Esophagus (tissue), 2 donors: Measurements from ENCODE around the gene ATG5. TPM values are rescaled to one million over a fixed set of nuclear protein-coding genes. Genes with fewer than 3 reads are reported as not detected.
"Not testable (repeated sequence)": the region's sequence is repeated elsewhere in the genome, so short reads cannot be mapped to it uniquely, and the experiment has no call there.

ENCODE experiments used
- H3K27ac ChIP-seq, 2 donors: one replicate each; pipeline ENCODE4 v1.5.1; 2013; ENCODE audit warnings: low read depth in 2 of 2, mild to moderate bottlenecking in 2 of 2, inconsistent platforms in 1 of 2, low read length in 1 of 2, moderate library complexity in 1 of 2
- H3K27me3 ChIP-seq, 2 donors: one replicate each; pipeline ENCODE4 v1.6.1; 2013; ENCODE audit warnings: low read length in 2 of 2, control low read depth in 1 of 2, mild to moderate bottlenecking in 1 of 2; ENCODE audit not compliant: insufficient read depth in 2 of 2, control insufficient read depth in 1 of 2
- H3K36me3 ChIP-seq, 2 donors: one replicate each; pipeline ENCODE4 v1.6.1; 2013; ENCODE audit warnings: low read length in 1 of 2; ENCODE audit not compliant: control insufficient read depth in 2 of 2, insufficient read depth in 2 of 2
- H3K4me1 ChIP-seq, 2 donors: one replicate each; pipeline ENCODE4 v1.6.1; 2013; ENCODE audit warnings: low read length in 1 of 2; ENCODE audit not compliant: control insufficient read depth in 2 of 2, insufficient read depth in 2 of 2
- H3K4me3 ChIP-seq, 2 donors: one replicate each; pipeline ENCODE4 v1.5.1; 2013; ENCODE audit warnings: low read length in 2 of 2, mild to moderate bottlenecking in 2 of 2, low read depth in 1 of 2, moderate library complexity in 1 of 2
- H3K9me3 ChIP-seq, 2 donors: one replicate each; pipeline ENCODE4 v1.6.1; 2013; ENCODE audit warnings: mild to moderate bottlenecking in 2 of 2, low read depth in 1 of 2, low read length in 1 of 2, moderate library complexity in 1 of 2; ENCODE audit not compliant: control insufficient read depth in 2 of 2, insufficient read depth in 1 of 2
- WGBS, 2 donors: extraction: QIAGEN DNeasy Blood & Tissue Kit; methylation state at CpG; one replicate each; pipeline ENCODE4 v1.1.7; 2013; 5-methylcytosine and 5-hydroxymethylcytosine counted together
- polyA plus RNA-seq, 2 donors: library from polyadenylated mRNA; stranded (reverse); fragments of 200-250 nt; gene quantifications; one replicate each; pipeline ENCODE4 v1.2.3, GENCODE V29; 2013
- donor health status: healthy with polysubstance abuse.
- donor health status: Bipolar disorder and iron deficiency.

Gene ATG5
- polyA plus RNA-seq, 2 donors = 9.1 to 12.5 TPM

DNA sequence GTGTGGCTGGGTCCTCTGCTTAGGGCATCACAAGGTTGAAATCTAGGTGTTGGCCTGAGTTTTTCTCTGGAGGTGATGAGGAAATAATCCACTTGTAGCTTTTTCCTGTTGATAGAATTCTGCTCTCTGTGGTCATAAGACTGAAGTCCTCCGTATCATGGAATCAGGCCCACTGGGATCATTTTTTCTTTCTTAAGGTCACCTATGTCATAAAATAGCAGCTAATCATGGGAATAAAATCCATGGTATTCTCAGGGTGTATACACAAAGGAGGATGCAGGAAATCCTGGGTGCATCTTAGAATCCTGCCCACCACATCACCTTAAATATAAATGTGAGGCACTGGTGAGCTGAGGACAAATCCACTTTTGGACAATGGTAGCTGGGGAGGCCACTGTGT, 166.7 kb downstream of the ATG5 start:
- H3K4me1 ChIP-seq = peaks cover 0 to 2% of the 10 kb centered on the region in 2 donors
- no peak overlapping the region for H3K4me3 ChIP-seq
- H3K36me3 ChIP-seq = no peaks in the 10 kb centered on the region
- H3K27ac ChIP-seq = no peak overlapping the region
- peaks cover 0 to 2% of the 10 kb centered on the region in 2 donors for H3K9me3 ChIP-seq
- no peaks in the 10 kb centered on the region for H3K27me3 ChIP-seq
- 66 to 93% methylated on average over 1 of the region's 1 CpG for WGBS, 2 donors

DNA sequence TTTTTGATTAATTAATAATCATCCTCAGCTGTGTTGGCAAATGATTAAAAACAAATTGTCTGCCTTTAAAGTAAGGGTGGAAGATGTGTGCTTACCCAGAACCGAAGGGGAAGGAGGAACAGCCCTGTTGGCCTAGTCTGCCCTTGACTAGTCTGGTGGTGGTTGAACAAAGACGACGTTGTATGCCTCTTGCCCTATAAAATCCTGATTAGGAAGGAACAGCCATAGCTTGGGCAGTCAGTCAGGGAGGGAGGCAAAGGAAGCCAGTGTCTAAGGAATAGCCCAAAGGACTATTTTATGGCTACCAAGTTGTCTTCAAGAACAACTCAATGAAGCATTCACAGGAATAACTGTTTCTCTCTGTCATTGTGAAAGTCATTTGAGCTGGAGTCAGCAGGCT, 168.7 kb downstream of the ATG5 start:
- 55 to 61% methylated on average over 3 of the region's 3 CpGs for WGBS, 2 donors
- Histone ChIP-seq H3K4me3 (no peak overlapping the region), H3K36me3 (no peaks in the 10 kb centered on the region), H3K4me1 (no peaks in the 10 kb centered on the region), H3K27me3 (no peaks in the 10 kb centered on the region), H3K9me3 (peaks cover 0 to 2% of the 10 kb centered on the region in 2 donors), H3K27ac (no peak overlapping the region)

DNA sequence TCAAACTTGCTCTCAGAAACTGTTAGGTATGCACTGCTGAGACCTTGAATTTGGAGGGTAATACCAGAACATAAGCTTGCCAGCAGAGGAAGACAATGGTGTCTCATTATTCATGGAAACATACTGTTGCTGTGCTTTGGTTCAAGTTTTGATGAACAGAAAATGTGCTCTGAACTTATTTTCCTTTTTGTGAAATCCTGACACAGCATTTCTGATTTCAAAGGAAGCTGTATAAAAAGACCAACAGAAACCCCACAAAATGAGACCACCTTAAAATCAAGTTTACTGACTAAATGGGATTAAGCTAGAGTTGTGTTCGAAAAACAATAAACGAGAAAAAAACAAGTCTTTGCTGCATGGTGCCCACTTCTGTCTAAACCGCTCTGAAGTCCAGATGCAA, 169.1 kb downstream of the ATG5 start:
- peaks cover 0 to 2% of the 10 kb centered on the region in 2 donors for H3K9me3 ChIP-seq
- H3K4me3 ChIP-seq = no peak overlapping the region
- no peaks in the 10 kb centered on the region for H3K36me3 ChIP-seq
- H3K4me1 ChIP-seq = no peaks in the 10 kb centered on the region
- H3K27me3 ChIP-seq = no peaks in the 10 kb centered on the region
- no peak overlapping the region for H3K27ac ChIP-seq
- 76 to 82% methylated on average over 3 of the region's 3 CpGs for WGBS, 2 donors

DNA sequence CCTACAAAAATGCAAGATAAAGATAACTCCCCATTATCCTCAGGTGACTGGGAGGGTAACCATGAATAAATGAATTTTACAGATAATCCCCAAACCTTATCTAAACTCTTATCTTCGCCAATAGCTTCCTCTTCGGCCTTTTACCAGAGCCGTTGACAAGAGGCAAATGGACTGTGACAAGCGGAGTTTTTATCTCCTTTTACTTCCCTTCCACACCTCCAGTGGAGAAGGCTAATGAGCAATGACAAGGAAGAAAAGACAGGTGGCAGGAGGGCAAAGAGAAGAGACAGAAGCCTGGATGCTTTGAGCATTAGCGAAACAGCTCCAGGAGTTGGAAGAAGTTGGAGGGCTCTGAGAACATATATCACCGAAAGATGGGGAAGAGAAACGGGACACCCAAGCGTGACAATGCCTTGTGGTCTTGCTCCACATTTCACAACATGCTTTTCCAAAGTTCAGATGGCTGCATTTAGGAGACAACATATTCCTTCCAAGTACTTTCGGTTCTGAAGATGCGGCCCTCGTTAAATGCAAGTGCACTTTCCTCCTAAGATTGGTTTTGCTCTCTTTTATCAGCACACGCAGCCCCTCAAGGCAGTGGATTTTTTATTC, 170.2 kb downstream of the ATG5 start:
- Histone ChIP-seq H3K4me1 (no peaks in the 10 kb centered on the region), H3K4me3 (no peak overlapping the region), H3K9me3 (peaks cover 0 to 2% of the 10 kb centered on the region in 2 donors), H3K27me3 (no peaks in the 10 kb centered on the region), H3K36me3 (no peaks in the 10 kb centered on the region), H3K27ac (no peak overlapping the region)
- 85 to 90% methylated on average over 12 of the region's 12 CpGs for WGBS, 2 donors

DNA sequence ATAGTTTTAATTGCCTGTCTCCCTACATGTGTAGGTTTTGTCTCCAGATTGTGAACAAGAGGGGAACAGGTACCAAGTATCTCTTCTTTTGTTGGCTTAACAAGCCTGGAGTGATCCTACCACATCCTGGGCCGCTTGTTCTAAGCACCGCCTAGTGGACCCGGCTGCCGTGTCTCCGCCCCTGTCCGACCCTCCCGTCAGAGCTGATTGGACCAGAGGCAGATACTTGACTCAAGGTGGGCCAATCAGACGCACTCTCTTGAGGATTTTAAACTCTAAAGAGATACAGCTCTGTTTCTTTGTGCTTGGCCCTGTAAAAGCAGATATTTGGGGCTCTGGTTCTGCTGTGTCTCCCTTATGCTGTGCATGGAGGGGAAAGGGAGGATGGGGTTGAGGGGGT, 171.2 kb downstream of the ATG5 start:
- WGBS, 2 donors = 93 to 97% methylated on average over 8 of the region's 8 CpGs
- Histone ChIP-seq H3K4me3 (no peak overlapping the region), H3K27me3 (no peaks in the 10 kb centered on the region), H3K4me1 (no peaks in the 10 kb centered on the region), H3K36me3 (no peaks in the 10 kb centered on the region), H3K27ac (no peak overlapping the region), H3K9me3 (peaks cover 0 to 2% of the 10 kb centered on the region in 2 donors)

DNA sequence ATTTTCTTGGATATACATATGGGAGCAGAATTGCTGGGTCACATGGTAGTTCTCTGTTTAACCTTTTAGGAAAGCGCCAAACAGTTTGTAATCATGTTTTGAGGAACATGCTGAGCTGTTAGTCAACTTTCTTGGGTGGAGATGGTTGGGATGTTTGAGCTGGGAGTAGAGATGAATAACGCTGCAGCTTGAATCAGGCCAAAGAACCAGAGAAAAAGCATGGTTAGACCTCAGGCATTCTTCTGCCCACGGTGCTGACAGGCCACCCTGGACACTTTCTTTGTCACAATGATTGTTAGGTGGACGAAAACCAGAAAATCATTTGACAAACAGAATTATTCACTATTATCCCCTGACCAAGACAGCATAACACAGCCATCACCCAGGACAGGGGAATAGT, 172.6 kb downstream of the ATG5 start:
- no peaks in the 10 kb centered on the region for H3K36me3 ChIP-seq
- 88% methylated on average over 4 of the region's 4 CpGs for WGBS, 2 donors

DNA sequence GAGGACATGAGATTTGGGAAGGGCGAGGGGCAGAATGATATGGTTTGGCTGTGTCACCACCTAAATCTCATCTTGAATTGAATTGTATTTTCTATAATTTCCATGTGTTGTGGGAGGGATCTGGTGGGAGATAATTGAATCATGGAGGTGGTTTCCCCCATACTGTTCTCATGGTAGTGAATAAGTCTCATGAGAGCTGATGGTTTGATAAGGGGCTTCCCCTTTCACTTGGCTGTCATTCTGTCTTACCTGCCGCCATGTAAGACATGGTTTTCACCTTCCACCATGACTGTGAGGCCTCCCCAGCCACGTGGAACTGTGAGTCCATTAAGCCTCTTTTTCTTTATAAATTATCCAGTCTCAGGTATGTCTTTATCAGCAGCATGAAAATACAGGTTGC, 173.1 kb downstream of the ATG5 start:
- not testable (repeated sequence) for H3K36me3 ChIP-seq, H3K4me1 ChIP-seq, H3K9me3 ChIP-seq, H3K4me3 ChIP-seq, H3K27me3 ChIP-seq, H3K27ac ChIP-seq
- WGBS, 2 donors = 78 to 82% methylated on average over 3 of the region's 3 CpGs

More for the DNA sequence above, 172.6 kb downstream of the ATG5 start:
- no peaks in the 10 kb centered on the region for H3K27me3 ChIP-seq
- H3K4me3 ChIP-seq = no peak overlapping the region
- peaks cover 0 to 2% of the 10 kb centered on the region in 2 donors for H3K9me3 ChIP-seq
- H3K4me1 ChIP-seq = no peaks in the 10 kb centered on the region
- no peak overlapping the region for H3K27ac ChIP-seq

DNA sequence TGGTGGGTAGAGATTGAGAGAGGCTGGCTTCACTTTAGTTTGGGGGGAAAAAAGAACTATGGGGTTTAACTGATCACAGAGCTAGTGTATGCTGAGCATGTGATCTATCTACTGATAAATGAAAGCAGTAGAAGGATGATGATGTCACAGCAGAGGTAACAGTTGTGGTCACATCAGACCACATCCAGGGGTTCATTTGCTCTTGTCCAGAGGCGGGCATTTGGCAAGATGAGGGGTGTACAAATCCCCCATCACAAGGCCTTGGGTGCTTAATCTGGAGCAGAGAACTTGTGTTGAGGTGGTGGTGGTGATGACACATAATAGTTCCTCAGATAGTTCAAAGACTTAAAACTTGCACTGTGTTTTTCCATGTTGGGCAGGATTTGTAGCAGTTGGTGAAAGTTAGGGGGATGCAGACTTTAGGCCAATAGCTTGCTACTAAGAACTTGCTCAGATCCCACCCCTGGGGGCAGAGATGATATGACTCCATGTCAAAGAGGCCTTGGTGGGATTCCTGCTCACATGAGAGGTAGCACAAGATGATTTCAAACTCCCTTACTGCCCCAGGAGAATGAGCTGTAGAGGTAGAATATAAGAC, 176.0 kb downstream of the ATG5 start:
- Histone ChIP-seq H3K27me3 (no peaks in the 10 kb centered on the region), H3K4me1 (no peaks in the 10 kb centered on the region), H3K36me3 (no peaks in the 10 kb centered on the region), H3K4me3 (no peak overlapping the region), H3K27ac (no peak overlapping the region), H3K9me3 (peaks cover 0 to 2% of the 10 kb centered on the region in 2 donors)
- WGBS, 2 donors = 79 to 82% methylated on average over 1 of the region's 1 CpG

DNA sequence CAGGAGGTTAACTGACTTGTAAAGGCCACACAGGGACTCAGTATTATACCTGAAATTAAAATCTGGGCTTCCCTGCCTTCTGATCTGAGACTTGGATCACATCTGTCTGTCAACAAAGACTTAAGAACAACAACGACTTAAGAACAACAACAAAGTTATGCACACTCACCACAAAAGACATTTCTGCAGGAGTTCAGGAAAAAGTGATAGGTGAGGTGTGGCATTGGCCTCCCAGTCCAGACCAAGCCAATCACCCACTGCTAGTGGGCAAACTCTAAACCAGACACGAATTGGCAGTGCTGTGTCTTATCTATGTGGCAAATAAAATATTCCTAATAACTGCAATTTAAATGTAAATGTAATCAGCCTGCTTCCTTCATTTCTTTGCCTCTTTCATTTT, 178.1 kb downstream of the ATG5 start:
- Histone ChIP-seq H3K4me1 (peaks cover 0 to under 1% of the 10 kb centered on the region in 2 donors), H3K36me3 (no peaks in the 10 kb centered on the region), H3K9me3 (no peaks in the 10 kb centered on the region), H3K27me3 (no peaks in the 10 kb centered on the region), H3K27ac (no peak overlapping the region), H3K4me3 (no peak overlapping the region)
- WGBS, 2 donors = 58 to 65% methylated on average over 2 of the region's 2 CpGs

DNA sequence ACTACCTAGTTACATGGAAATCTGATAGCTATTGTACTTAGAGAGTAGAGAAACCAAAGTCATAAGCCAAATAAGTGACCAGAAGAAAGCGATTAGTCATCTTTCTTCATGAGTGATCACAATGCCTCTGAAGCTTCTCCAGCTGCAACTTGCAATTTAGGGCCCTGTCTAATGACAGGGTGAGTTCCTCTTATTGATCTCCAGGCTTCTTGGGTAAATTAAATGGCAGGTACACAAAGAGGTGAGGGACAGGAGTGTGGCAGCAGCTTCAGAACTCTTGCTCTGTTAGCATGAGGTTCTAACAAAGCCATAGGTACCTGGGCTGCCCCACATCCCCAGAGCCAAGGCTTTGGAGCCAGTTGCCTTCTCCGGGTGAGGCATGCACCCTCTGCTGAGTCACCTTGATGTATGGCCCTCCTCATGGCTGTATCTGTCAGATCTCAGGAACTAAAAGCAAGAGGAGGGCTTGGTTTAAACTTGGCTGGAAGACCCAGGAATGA, 178.7 kb downstream of the ATG5 start:
- 81 to 88% methylated on average over 2 of the region's 2 CpGs for WGBS, 2 donors
- Histone ChIP-seq H3K36me3 (no peaks in the 10 kb centered on the region), H3K27ac (no peak overlapping the region), H3K27me3 (no peaks in the 10 kb centered on the region), H3K4me3 (no peak overlapping the region), H3K4me1 (peaks cover 0 to 3% of the 10 kb centered on the region in 2 donors), H3K9me3 (no peaks in the 10 kb centered on the region)
